Fibroblast of lung (primary cell): ENCODE results near the gene SKP2.
"Not testable (repeated sequence)": the region's sequence is repeated elsewhere in the genome, so short reads cannot be mapped to it uniquely, and the experiment has no call there.

Experiments
- EZH2 ChIP-seq: IDR thresholded peaks from 2 replicates; pipeline ENCODE4 v1.5.1; 2012; ENCODE audit warnings: low read length, control low read depth, mild to moderate bottlenecking; ENCODE audit errors: missing control alignments
- TF ChIP-seq, protein P1 (sequence below), 2 donors: IDR thresholded peaks in 1 of 2; conservative IDR thresholded peaks in 1 of 2; 1 replicate in 1 of 2; 2 replicates in 1 of 2; pipeline ENCODE4 v1.5.1; 2011 to 2012; ENCODE audit warnings: low read length in 2 of 2, control low read depth in 1 of 2, inconsistent platforms in 1 of 2, low read depth in 1 of 2, mild to moderate bottlenecking in 1 of 2

DNA sequence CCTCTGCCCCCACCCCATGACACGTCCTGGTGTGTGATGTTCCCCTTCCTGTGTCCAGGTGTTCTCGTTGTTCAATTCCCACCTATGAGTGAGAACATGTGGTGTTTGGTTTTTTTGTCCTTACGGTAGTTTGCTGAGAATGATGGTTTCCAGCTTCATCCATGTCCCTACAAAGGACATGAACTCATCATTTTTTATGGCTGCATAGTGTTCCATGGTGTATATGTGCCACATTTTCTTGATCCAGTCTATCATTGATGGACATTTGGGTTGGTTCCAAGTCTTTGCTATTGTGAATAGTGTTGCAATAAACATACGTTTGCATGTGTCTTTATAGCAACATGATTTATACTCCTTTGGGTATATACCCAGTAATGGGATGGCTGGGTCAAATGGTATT, 32.5 kb downstream of the SKP2 start:
- TF ChIP-seq, protein P1, sequence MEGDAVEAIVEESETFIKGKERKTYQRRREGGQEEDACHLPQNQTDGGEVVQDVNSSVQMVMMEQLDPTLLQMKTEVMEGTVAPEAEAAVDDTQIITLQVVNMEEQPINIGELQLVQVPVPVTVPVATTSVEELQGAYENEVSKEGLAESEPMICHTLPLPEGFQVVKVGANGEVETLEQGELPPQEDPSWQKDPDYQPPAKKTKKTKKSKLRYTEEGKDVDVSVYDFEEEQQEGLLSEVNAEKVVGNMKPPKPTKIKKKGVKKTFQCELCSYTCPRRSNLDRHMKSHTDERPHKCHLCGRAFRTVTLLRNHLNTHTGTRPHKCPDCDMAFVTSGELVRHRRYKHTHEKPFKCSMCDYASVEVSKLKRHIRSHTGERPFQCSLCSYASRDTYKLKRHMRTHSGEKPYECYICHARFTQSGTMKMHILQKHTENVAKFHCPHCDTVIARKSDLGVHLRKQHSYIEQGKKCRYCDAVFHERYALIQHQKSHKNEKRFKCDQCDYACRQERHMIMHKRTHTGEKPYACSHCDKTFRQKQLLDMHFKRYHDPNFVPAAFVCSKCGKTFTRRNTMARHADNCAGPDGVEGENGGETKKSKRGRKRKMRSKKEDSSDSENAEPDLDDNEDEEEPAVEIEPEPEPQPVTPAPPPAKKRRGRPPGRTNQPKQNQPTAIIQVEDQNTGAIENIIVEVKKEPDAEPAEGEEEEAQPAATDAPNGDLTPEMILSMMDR (conservative IDR thresholded peaks at IDR 0.05 in 1 of 2, IDR thresholded peaks at IDR 0.05 in 1 of 2; ENCODE audit: low read depth in 1 of 2, low read length in 2 of 2): not testable (repeated sequence)
- not testable (repeated sequence) for TF ChIP-seq EZH2
